Hepatic stellate cell (primary cell): ENCODE data around the gene SPATS2.

Experiments
- DNase-seq: peaks from one replicate; pipeline ENCODE4 v3.0.0; 2011; ENCODE audit warnings: low spot score

Gene SPATS2

DNA sequence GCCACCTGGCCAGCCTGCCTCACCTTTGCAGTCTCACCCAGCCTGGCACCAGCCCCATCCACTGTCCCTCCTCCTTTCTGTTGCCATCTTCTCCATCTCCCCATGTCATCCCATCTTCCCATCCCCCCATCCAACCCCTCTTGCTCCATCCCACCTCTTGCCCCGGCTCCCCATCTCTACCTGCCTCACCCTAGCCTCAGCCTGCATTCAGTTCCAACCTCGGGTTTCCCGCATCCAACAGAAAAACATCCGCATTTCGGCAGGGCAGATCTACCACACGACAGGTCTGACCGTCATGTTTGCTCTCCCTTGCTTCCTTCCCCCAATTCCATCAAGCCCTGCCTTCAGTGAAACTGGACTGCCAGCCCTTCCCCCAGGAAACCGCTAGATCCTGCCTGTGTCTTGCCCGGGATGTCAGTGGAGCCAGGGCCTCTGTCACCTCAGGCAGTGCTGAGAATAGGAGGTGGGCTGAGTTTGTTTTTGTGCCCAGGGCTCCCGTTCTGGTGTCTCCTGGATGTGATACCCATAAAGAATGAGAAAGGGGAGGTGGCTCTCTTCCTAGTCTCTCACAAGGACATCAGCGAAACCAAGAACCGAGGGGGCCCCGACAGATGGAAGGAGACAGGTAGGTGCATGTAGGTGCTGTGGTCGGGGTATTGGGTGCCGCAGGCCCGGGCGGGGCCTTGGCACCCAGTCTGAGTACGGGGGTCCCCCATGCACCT, 174.0 kb downstream of the SPATS2 start:
- no peak for DNase-seq

GRCh38 chr12:49541911-49542505, 174.7 kb downstream of the SPATS2 start:
- no peak for DNase-seq

DNA sequence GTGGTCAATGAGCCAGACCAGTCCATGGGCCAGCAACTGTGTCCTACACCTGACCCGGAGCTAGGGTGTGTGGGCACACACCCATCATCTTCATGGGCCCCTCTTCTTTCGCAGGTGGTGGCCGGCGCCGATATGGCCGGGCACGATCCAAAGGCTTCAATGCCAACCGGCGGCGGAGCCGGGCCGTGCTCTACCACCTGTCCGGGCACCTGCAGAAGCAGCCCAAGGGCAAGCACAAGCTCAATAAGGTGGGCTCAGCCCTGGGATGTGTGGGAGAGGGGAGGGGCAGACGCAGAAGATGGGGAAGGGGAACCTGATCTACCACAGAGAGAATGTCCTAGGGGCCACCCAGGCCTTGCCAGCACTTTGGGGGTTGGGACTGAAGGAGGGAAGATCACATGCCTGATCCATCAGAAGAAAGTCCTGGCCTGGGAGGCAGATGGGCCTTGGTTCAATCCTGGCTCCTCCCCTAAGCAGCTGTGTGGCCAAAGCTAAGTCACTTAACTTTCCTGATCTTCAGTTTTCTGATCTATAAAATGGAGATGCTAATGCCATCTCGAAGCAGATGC, 175.4 kb downstream of the SPATS2 start:
- DNase-seq: no peak

DNA sequence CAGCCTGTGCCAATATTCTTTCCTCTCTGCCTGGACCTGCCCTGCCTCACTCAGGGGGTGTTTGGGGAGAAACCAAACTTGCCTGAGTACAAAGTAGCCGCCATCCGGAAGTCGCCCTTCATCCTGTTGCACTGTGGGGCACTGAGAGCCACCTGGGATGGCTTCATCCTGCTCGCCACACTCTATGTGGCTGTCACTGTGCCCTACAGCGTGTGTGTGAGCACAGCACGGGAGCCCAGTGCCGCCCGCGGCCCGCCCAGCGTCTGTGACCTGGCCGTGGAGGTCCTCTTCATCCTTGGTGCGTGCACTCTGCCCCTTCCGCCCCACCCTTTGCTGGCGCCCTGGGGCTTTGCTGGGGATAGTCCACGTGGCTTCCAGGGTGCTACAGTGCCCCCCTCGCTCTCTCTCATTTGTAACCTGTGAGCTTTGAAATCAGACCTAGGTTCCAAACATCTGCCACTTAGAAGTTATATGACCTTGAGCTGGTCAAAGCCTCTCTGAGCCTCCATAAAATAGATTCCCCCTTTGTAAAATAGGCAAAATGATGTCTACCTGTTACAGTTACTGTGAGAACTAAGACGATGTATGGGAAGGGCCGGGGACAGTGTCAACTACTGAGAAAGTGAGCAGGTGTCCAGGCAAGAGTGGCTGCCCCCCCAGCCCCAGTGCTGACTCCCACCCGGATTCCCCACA, 176.1 kb downstream of the SPATS2 start:
- no peak for DNase-seq

DNA sequence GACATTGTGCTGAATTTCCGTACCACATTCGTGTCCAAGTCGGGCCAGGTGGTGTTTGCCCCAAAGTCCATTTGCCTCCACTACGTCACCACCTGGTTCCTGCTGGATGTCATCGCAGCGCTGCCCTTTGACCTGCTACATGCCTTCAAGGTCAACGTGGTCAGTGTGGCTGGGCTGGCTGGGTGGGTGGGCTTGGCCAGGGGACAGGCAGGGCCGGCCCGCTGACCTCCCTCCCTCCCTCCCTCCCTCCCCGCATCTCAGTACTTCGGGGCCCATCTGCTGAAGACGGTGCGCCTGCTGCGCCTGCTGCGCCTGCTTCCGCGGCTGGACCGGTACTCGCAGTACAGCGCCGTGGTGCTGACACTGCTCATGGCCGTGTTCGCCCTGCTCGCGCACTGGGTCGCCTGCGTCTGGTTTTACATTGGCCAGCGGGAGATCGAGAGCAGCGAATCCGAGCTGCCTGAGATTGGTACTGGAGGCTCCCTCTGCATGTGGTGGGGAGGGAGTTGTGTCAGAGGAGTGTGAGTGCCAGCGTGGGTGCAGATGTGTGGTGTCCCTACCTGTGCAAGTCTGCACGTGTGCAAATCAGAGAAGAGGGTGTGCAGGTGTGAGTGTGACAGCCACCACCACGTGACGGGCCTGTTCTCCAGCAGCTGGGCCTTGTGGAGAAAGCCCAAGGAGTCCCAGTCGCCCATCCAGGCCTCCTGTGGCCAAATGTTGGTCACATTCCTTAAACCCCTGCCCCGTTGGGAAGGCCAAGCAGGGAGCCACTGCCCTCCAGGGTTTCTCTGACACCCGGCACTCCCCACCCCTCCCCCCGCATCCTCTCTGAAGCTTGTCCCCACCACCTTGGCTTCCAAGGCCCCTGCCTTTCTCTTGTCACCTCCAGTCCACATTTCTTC, 176.9 kb downstream of the SPATS2 start:
- no peak for DNase-seq

GRCh38 chr12:49545815-49546214, 178.6 kb downstream of the SPATS2 start:
- no peak for DNase-seq

GRCh38 chr12:49546481-49546880, 179.2 kb downstream of the SPATS2 start:
- DNase-seq: no peak

DNA sequence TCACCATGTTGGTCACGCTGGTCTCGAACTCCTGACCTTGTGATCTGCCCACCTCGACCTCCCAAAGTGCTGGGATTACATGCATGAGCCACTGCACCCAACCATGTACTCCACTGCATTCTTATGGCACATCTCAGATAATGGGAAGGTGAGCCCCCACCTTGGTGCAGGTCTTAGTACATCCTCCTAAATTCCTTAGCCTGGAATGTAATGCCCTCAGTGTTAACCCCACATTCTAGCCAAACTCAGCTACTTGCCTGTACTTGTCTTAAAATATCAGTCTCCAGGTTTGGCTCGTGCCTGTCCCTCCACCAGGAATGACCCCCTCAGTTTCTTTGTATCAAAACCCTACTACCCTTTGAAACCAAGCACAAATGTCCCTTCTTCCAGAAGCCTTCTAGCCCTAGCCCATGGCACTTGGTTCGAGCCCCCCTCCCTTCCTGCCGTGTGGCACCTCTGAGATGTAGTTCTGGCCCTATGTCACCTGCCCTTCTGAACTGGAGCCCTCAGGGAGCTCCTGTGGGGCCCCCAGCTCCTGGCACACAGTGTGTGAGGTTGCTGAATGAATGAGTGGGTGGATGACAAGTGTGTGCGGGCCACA, 179.9 kb downstream of the SPATS2 start:
- DNase-seq: no peak

- no peak for DNase-seq
These were observed 181.2 kb downstream of the SPATS2 start for GRCh38 chr12:49548481-49548821.

DNA sequence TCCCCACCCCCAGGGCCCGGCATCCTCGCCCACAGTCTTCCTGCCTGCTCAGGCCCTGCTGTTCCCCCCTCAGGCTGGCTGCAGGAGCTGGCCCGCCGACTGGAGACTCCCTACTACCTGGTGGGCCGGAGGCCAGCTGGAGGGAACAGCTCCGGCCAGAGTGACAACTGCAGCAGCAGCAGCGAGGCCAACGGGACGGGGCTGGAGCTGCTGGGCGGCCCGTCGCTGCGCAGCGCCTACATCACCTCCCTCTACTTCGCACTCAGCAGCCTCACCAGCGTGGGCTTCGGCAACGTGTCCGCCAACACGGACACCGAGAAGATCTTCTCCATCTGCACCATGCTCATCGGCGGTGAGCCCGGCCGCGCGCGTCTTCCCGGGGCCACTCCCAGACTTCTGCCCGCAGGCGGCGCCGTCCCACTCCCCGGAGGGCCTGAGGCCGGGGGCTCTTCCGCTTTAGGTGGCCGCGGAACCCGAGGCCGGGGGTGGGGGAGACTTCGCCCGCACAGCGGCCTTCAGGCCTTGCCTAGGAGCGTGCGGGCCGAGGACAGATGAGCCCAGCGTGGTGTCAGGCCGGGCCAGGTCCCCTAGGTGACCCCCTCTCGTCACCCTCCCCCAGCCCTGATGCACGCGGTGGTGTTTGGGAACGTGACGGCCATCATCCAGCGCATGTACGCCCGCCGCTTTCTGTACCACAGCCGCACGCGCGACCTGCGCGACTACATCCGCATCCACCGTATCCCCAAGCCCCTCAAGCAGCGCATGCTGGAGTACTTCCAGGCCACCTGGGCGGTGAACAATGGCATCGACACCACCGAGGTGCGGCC, 181.8 kb downstream of the SPATS2 start:
- DNase-seq: no peak

- no peak for DNase-seq
These were observed 182.8 kb downstream of the SPATS2 start for GRCh38 chr12:49549735-49550692.

GRCh38 chr12:49550693-49551252, 183.5 kb downstream of the SPATS2 start:
- no peak for DNase-seq

DNA sequence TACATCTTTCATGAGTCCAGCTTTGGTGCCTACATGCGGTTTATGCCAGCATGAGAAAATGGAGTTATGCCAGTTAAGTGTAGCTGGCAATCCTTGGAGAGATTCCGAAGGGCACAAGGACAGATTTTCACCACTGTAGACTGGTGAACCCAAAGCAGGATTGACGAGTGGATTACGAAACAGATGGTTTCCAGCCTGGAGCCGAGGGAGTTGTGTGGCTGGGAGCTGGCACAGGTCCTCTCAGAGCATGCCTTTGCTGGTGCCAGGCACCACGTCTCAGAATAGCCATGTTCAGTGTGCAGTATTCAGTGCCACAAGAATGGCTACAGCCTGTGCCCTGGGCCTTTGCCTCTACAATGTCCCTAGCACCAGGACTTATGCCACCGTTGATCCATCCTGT, 184.8 kb downstream of the SPATS2 start:
- DNase-seq: no peak

DNA sequence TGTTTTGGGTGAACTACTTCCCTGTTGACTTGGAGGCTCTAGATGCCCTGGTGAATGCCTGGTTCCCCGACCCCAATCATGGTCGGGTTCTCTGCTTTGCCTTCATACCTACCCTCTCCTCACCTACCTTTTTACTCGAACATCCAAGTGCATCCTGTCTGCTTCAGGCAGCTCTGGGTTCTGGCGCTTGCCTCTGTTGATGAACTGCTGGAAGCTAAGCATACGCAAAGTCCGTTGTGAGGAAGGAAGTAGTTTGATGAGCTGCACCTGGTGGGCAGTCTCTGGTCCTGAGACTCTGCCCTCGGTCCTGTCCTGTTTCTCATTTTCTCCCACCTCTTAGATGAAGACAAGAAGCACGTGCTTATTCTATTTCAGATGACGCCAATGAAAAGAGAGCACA, 185.2 kb downstream of the SPATS2 start:
- no peak for DNase-seq

DNA sequence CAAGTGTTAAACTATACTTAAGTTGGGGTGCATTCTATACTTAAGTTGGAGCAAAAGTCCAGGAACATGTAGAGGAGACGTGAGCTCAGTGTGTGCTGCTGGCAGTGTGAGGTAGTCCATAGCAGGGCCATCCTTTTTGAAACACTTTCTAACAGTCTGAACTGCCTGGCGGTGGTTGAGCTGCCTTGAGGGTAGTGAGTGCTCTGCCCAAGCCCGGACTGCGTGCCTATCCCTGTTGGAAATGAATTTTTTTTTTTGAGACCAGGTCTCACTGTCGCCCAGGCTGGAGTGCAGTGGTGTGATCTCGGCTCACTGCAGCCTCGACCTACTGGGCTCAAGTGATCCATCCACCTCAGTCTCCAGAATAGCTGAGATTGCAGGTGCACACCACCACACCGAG, 185.6 kb downstream of the SPATS2 start:
- no peak for DNase-seq

GRCh38 chr12:49553512-49554088, 186.3 kb downstream of the SPATS2 start:
- DNase-seq: no peak

DNA sequence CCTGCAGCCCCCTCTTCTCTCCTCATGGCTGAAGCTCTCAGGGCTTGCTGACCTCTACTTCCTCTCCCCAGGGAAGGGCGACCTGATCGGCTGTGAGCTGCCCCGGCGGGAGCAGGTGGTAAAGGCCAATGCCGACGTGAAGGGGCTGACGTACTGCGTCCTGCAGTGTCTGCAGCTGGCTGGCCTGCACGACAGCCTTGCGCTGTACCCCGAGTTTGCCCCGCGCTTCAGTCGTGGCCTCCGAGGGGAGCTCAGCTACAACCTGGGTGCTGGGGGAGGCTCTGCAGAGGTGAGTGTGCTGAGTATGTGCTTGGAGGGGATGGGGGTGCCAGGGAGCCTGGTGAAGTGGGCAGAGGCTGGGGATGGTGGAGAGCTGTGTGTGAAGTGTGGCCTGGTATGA, 187.0 kb downstream of the SPATS2 start:
- DNase-seq: no peak

- no peak for DNase-seq
These were observed 188.5 kb downstream of the SPATS2 start for GRCh38 chr12:49555631-49556390.
